HepG2 (cell line): ENCODE data around the gene DUS3L. TPM values are rescaled to one million over a fixed set of nuclear protein-coding genes. Genes with fewer than 3 reads are reported as not detected.

Source experiments
- ATAC-seq: fragments of 200-7000 bp; cut with Tn5 transposase; 3 replicates; pipeline ENCODE4 v1.9.1; 2020; ENCODE audit warnings: mild to moderate bottlenecking, moderate library complexity
- BruUV-seq: library from RNA; stranded (reverse); fragments of 400-500 nt; replicated peaks from 2 replicates; lab custom pipeline; 2021; lab: Mats Ljungman, UMichigan
- CTCF ChIA-PET: fragments of 300-600 bp; formaldehyde crosslinking; extraction: SDS; loops from one replicate; lab custom pipeline; 2021; ENCODE audit warnings: low total read pairs, inconsistent platforms, low intra/inter-chr PET ratio; lab: Yijun Ruan, JAX
- POLR2A ChIA-PET: fragments of 350-600 bp; sonication (Branson Sonifier 250); formaldehyde crosslinking; loops from one replicate; lab custom pipeline; 2020; ENCODE audit warnings: antibody characterized with exemption, inconsistent platforms; lab: Yijun Ruan, JAX
- DNase-seq: peaks from one replicate; pipeline ENCODE4 v3.0.0-alpha.2; 2015; ENCODE audit warnings: low spot score
- FAIRE-seq: peaks from 3 replicates; lab custom pipeline; 2011; peaks lifted over from hg19 to GRCh38; lab: Jason Lieb, UNC
- H2AFZ ChIP-seq: one replicate; pipeline ENCODE4 v1.6.1; 2011; ENCODE audit warnings: low read length, inconsistent platforms
- H3K27ac ChIP-seq: fragments of 300-600 bp; 3 replicates; pipeline ENCODE4 v1.8.0; 2011; ENCODE audit warnings: mixed run types, mild to moderate bottlenecking, mixed read lengths, low read length, inconsistent platforms; ENCODE audit not compliant: insufficient read depth; ENCODE audit errors: extremely low read length
- H3K27me3 ChIP-seq, 2 experiments: fragments of 200-600 bp in 1 of 2; 2 replicates in 1 of 2; 3 replicates in 1 of 2; pipeline versions ENCODE4 v1.6.0 to v1.8.0; 2011; ENCODE audit warnings: low read length in 2 of 2, mild to moderate bottlenecking in 2 of 2, moderate library complexity in 2 of 2, inconsistent platforms in 1 of 2; ENCODE audit not compliant: insufficient read depth in 2 of 2, control insufficient read depth in 1 of 2
- H3K36me3 ChIP-seq, 2 experiments: fragments of 200-600 bp in 1 of 2; replicated peaks in 1 of 2; 2 replicates in 1 of 2; 3 replicates in 1 of 2; pipeline versions ENCODE4 v1.5.1 to v1.8.0; 2011; ENCODE audit warnings: low read length in 2 of 2, inconsistent platforms in 1 of 2; ENCODE audit not compliant: insufficient read depth in 2 of 2, control insufficient read depth in 1 of 2
- H3K4me1 ChIP-seq: 2 replicates; pipeline ENCODE4 v1.5.1; 2012; ENCODE audit warnings: low read length, inconsistent platforms; ENCODE audit not compliant: insufficient read depth
- H3K4me2 ChIP-seq: 2 replicates; pipeline ENCODE4 v1.6.0; 2011; ENCODE audit warnings: low read depth, low read length, inconsistent platforms
- H3K4me3 ChIP-seq, 3 experiments: fragments of 200-600 bp in 1 of 3; sonication (generic), shearing (Covaris generic) in 1 of 3; replicated peaks in 1 of 3; 2 replicates each; pipeline ENCODE4 v1.5.1; 2011 to 2016; ENCODE audit warnings: low read length in 3 of 3, inconsistent platforms in 2 of 3, low read depth in 2 of 3, mild to moderate bottlenecking in 2 of 3, control low read depth in 1 of 3, mixed read lengths in 1 of 3; ENCODE audit not compliant: insufficient read depth in 1 of 3
- H3K79me2 ChIP-seq: one replicate; pipeline ENCODE4 v1.6.1; 2011; ENCODE audit warnings: low read length, inconsistent platforms; ENCODE audit not compliant: insufficient read depth
- H3K9ac ChIP-seq: 2 replicates; pipeline ENCODE4 v1.6.0; 2011; ENCODE audit warnings: mild to moderate bottlenecking, low read depth, low read length, inconsistent platforms; ENCODE audit not compliant: insufficient read depth
- H3K9me3 ChIP-seq: 2 replicates; pipeline ENCODE4 v1.5.1; 2012; ENCODE audit warnings: mild to moderate bottlenecking, low read length
- H4K20me1 ChIP-seq: 2 replicates; pipeline ENCODE4 v1.6.0; 2011; ENCODE audit warnings: inconsistent platforms, mild to moderate bottlenecking, low read length, moderate library complexity; ENCODE audit not compliant: insufficient read depth
- HNF4G ChIP-seq, 2 experiments: sonication (generic) in 1 of 2; formaldehyde crosslinking in 1 of 2; IDR thresholded peaks; 2 replicates each; pipeline versions ENCODE4 v1.4.0 to v1.6.1; 2011 to 2020; ENCODE audit warnings: borderline replicate concordance in 2 of 2, low read depth in 2 of 2, mild to moderate bottlenecking in 2 of 2, low read length in 1 of 2, missing genetic modification reagents in 1 of 2, moderate library complexity in 1 of 2
- HOMEZ ChIP-seq: IDR thresholded peaks from 2 replicates; pipeline ENCODE4 v1.6.1; 2016; ENCODE audit warnings: low read depth
- MBD4 ChIP-seq: IDR thresholded peaks from 2 replicates; pipeline ENCODE4 v1.6.1; 2012; ENCODE audit warnings: low read length, inconsistent platforms, borderline replicate concordance
- NFYB ChIP-seq: sonication (generic); formaldehyde crosslinking; IDR thresholded peaks from 2 replicates; pipeline ENCODE4 v1.4.0; 2020; ENCODE audit warnings: missing genetic modification reagents
- TSC22D2 ChIP-seq: sonication (generic); formaldehyde crosslinking; IDR thresholded peaks from 2 replicates; pipeline ENCODE4 v1.5.1; 2020; ENCODE audit warnings: missing genetic modification reagents, mild to moderate bottlenecking, borderline replicate concordance
- ZBTB26 ChIP-seq: IDR thresholded peaks from 2 replicates; pipeline ENCODE4 v1.6.1; 2016; ENCODE audit warnings: missing compliant biosample characterization, missing genetic modification reagents, borderline replicate concordance
- ZNF10 ChIP-seq: sonication (generic); formaldehyde crosslinking; IDR thresholded peaks from 2 replicates; pipeline ENCODE4 v1.4.0; 2020; ENCODE audit warnings: mild to moderate bottlenecking, low read depth, missing genetic modification reagents, borderline replicate concordance
- ZNF335 ChIP-seq: sonication (generic); formaldehyde crosslinking; IDR thresholded peaks from 2 replicates; pipeline ENCODE4 v1.4.0; 2020; ENCODE audit warnings: missing genetic modification reagents
- ZSCAN30 ChIP-seq: sonication (generic); formaldehyde crosslinking; IDR thresholded peaks from 2 replicates; pipeline ENCODE4 v1.5.0; 2020; ENCODE audit warnings: mild to moderate bottlenecking, missing genetic modification reagents
- WGBS: methylation state at CpG from one replicate; pipeline ENCODE4 v1.1.6; 2017; ENCODE audit warnings: low lambda C conversion rate; 5-methylcytosine and 5-hydroxymethylcytosine counted together
- in situ Hi-C: cut with HindIII; loops from 2 replicates; pipeline ENCODE4 v1.10.0; 2017; ENCODE audit warnings: low pct_unique_long_range_greater_than_20kb; ENCODE audit not compliant: extremely low pct_ligation_motif_present
- intact Hi-C: fragments of 100-400 bp; cut with micrococcal nuclease; formaldehyde crosslinking; loops from one replicate; pipeline ENCODE4 v1.10.0; 2022; ENCODE audit not compliant: unreplicated experiment
- polyA plus RNA-seq, 8 experiments: library from polyadenylated mRNA; depleted of rRNA in 3 of 8; stranded (reverse) in 7 of 8; unstranded in 1 of 8; fragments of >200 nt; fragmentation: Illumina TruSeq in 4 of 8; extraction: Trizol in 4 of 8; gene quantifications; 2 replicates each; pipeline versions ENCODE4 v1.2.1 to v1.2.3, GENCODE V29; 2011 to 2016; ENCODE audit warnings: low read depth in 4 of 8, missing spikeins in 1 of 8, mixed read lengths in 1 of 8; ENCODE audit not compliant: insufficient read depth in 1 of 8
- total RNA-seq, 5 experiments: library from RNA; depleted of rRNA; stranded (reverse); fragments of >200 nt; fragmentation: Illumina TruSeq; extraction: Trizol; gene quantifications; 2 replicates each; pipeline ENCODE4 v1.2.3, GENCODE V29; 2016; ENCODE audit warnings: low read depth in 1 of 5
- TF ChIP-seq, protein P1 (sequence below): fragments of 450-650 bp; IDR thresholded peaks from 2 replicates; pipeline ENCODE4 v1.6.1; 2016
- TF ChIP-seq, protein P2 (sequence below): sonication (generic); formaldehyde crosslinking; conservative IDR thresholded peaks from 2 replicates; pipeline ENCODE4 v1.4.0; 2020; ENCODE audit warnings: missing genetic modification reagents

Gene DUS3L
- total and polyA plus RNA-seq, 2 of the 13 experiments (the other 11 are each of a cell fraction or from before 2014, with no cell fraction given): 13.3 to 25.1 TPM

DNA sequence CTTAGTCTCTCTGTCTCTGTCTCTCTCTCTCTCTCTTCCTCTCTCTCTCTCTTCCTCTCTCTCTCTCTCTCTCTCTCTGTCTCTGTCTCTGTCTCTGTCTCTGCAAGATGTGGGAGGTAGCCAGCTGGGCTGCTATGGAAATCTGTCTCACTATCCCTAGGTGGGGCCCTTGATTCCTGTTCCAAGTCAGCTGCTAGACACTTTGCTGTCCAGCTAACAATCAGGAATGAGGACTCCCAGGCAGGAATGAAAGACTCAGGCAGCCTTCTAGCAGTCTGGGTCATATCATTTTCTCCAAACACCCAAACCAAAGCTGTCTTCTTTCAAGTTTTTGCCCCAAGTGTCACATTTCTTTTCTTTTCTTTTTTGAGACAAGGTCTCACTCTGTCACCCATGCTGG is 47.3 kb downstream of the DUS3L start:
- POLR2A ChIA-PET: no interaction called here
- DNase-seq (no peak), ATAC-seq (no peak), FAIRE-seq (no peak)
- no peak overlapping the region for H3K4me3 ChIP-seq
- in situ Hi-C loops: no loop called here
- no peak overlapping the region for H3K9ac ChIP-seq
- H3K36me3 ChIP-seq: no peaks in the 10 kb centered on the region
- no TSS peak for BruUV-seq
- CTCF ChIA-PET: no interaction called here
- no peak overlapping the region for H3K27ac ChIP-seq
- no peaks in the 10 kb centered on the region for H3K9me3 ChIP-seq
- H3K79me2 ChIP-seq: no peaks in the 10 kb centered on the region
- intact Hi-C loops: no loop called here
- H3K4me2 ChIP-seq: no peak overlapping the region
- H3K27me3 ChIP-seq: peaks cover under 1 to 8% of the 10 kb centered on the region in 2 experiments; a peak in 1 of 5 replicates
- H4K20me1 ChIP-seq: no peaks in the 10 kb centered on the region
- TF ChIP-seq ZSCAN30 (CRISPR knock-in tag) (no peak), ZNF10 (no peak), ZBTB26 (CRISPR knock-in tag) (no peak), HNF4G (IDR thresholded peaks at IDR 0.05; ENCODE audit: borderline replicate concordance, low read depth, low read length) (no peak), HNF4G (CRISPR knock-in tag; IDR thresholded peaks at IDR 0.05; ENCODE audit: borderline replicate concordance, low read depth) (no peak)
- H2AFZ ChIP-seq: no peak overlapping the region
- peaks cover 19% of the 10 kb centered on the region for H3K4me1 ChIP-seq

GRCh38 chr19:5742051-5742450 is 48.9 kb downstream of the DUS3L start:
- no peak overlapping the region for H3K4me2 ChIP-seq
- POLR2A ChIA-PET: no interaction called here
- no peaks in the 10 kb centered on the region for H3K79me2 ChIP-seq
- no peak for FAIRE-seq
- H2AFZ ChIP-seq: no peak overlapping the region
- H4K20me1 ChIP-seq: no peaks in the 10 kb centered on the region
- H3K4me1 ChIP-seq: peaks cover 27% of the 10 kb centered on the region
- in situ Hi-C loops: no loop called here
- H3K36me3 ChIP-seq: no peaks in the 10 kb centered on the region
- intact Hi-C loops: no loop called here
- H3K27me3 ChIP-seq: peaks cover 1 to 8% of the 10 kb centered on the region in 2 experiments; a peak in 2 of 5 replicates
- CTCF ChIA-PET: no interaction called here
- no peak for ATAC-seq
- BruUV-seq: no TSS peak
- no peak for DNase-seq
- WGBS: 55% methylated on average over 19 of the region's 19 CpGs
- H3K27ac ChIP-seq: no peak overlapping the region
- H3K4me3 ChIP-seq: no peak overlapping the region
- H3K9me3 ChIP-seq: no peaks in the 10 kb centered on the region
- H3K9ac ChIP-seq: no peak overlapping the region
- TF ChIP-seq MBD4: no peak
- TF ChIP-seq, protein P1, sequence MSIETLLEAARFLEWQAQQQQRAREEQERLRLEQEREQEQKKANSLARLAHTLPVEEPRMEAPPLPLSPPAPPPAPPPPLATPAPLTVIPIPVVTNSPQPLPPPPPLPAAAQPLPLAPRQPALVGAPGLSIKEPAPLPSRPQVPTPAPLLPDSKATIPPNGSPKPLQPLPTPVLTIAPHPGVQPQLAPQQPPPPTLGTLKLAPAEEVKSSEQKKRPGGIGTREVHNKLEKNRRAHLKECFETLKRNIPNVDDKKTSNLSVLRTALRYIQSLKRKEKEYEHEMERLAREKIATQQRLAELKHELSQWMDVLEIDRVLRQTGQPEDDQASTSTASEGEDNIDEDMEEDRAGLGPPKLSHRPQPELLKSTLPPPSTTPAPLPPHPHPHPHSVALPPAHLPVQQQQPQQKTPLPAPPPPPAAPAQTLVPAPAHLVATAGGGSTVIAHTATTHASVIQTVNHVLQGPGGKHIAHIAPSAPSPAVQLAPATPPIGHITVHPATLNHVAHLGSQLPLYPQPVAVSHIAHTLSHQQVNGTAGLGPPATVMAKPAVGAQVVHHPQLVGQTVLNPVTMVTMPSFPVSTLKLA: peak; percentile 29; the same call in 1 of the 2 replicates
- TF ChIP-seq HNF4G (IDR thresholded peaks at IDR 0.05; ENCODE audit: borderline replicate concordance, low read depth, low read length): no peak
- TF ChIP-seq HNF4G (CRISPR knock-in tag; IDR thresholded peaks at IDR 0.05; ENCODE audit: borderline replicate concordance, low read depth): no peak
- TF ChIP-seq, protein P2, sequence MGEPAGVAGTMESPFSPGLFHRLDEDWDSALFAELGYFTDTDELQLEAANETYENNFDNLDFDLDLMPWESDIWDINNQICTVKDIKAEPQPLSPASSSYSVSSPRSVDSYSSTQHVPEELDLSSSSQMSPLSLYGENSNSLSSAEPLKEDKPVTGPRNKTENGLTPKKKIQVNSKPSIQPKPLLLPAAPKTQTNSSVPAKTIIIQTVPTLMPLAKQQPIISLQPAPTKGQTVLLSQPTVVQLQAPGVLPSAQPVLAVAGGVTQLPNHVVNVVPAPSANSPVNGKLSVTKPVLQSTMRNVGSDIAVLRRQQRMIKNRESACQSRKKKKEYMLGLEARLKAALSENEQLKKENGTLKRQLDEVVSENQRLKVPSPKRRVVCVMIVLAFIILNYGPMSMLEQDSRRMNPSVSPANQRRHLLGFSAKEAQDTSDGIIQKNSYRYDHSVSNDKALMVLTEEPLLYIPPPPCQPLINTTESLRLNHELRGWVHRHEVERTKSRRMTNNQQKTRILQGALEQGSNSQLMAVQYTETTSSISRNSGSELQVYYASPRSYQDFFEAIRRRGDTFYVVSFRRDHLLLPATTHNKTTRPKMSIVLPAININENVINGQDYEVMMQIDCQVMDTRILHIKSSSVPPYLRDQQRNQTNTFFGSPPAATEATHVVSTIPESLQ: no peak
- no peak for TF ChIP-seq NFYB (CRISPR knock-in tag)
- no peak for TF ChIP-seq ZNF335 (CRISPR knock-in tag)
- no peak for TF ChIP-seq TSC22D2 (CRISPR knock-in tag)
- no peak for TF ChIP-seq HOMEZ (CRISPR knock-in tag)
